GM23338 (cell line): ENCODE data around the gene TEKTIP1. TPM values are rescaled to one million over a fixed set of nuclear protein-coding genes. Genes with fewer than 3 reads are reported as not detected.

Source experiments
- ATAC-seq: fragments of 200-7000 bp; cut with Tn5 transposase; 3 replicates; pipeline ENCODE4 v1.9.1; 2020
- DNase-seq: peaks from one replicate; pipeline ENCODE4 v3.0.0-alpha.2; 2015; ENCODE audit warnings: low spot score
- H2AFZ ChIP-seq: fragments of 200-600 bp; sonication (generic); 2 replicates; pipeline ENCODE4 v1.8.0; 2016; ENCODE audit warnings: antibody characterized with exemption, mild to moderate bottlenecking, moderate library complexity
- H3F3A ChIP-seq: fragments of 200-600 bp; sonication (generic); replicated peaks from 2 replicates; pipeline ENCODE4 v1.8.0; 2017; ENCODE audit warnings: antibody characterized with exemption, mixed run types, low read depth
- H3K27ac ChIP-seq: fragments of 200-600 bp; sonication (generic); 2 replicates; pipeline ENCODE4 v1.6.1; 2016; ENCODE audit warnings: low read depth
- H3K27me3 ChIP-seq: fragments of 200-600 bp; sonication (generic); 2 replicates; pipeline ENCODE4 v1.8.0; 2016; ENCODE audit warnings: mild to moderate bottlenecking, mixed run types, moderate library complexity; ENCODE audit not compliant: insufficient read depth
- H3K36me3 ChIP-seq: fragments of 200-600 bp; sonication (generic); 2 replicates; pipeline ENCODE4 v1.8.0; 2016; ENCODE audit warnings: mild to moderate bottlenecking; ENCODE audit not compliant: insufficient read depth
- H3K4me1 ChIP-seq: fragments of 200-600 bp; sonication (generic); 2 replicates; pipeline ENCODE4 v1.8.0; 2016; ENCODE audit warnings: mild to moderate bottlenecking, moderate library complexity; ENCODE audit not compliant: insufficient read depth
- H3K4me2 ChIP-seq: fragments of 200-600 bp; sonication (generic); 2 replicates; pipeline ENCODE4 v1.7.1; 2017; ENCODE audit warnings: mixed run types
- H3K4me3 ChIP-seq: fragments of 200-600 bp; sonication (generic); 2 replicates; pipeline ENCODE4 v1.6.1; 2016; ENCODE audit warnings: mixed run types
- H3K79me2 ChIP-seq: fragments of 200-600 bp; sonication (generic); replicated peaks from 2 replicates; pipeline ENCODE4 v1.8.0; 2017; ENCODE audit warnings: mild to moderate bottlenecking; ENCODE audit not compliant: insufficient read depth
- H3K9me2 ChIP-seq: fragments of 200-600 bp; sonication (generic); 2 replicates; pipeline ENCODE4 v1.8.0; 2017; ENCODE audit not compliant: insufficient read depth
- H4K20me1 ChIP-seq: fragments of 200-600 bp; sonication (generic); replicated peaks from 2 replicates; pipeline ENCODE4 v1.8.0; 2017; ENCODE audit warnings: mild to moderate bottlenecking; ENCODE audit not compliant: insufficient read depth
- H3K27ac Mint-ChIP-seq: 2 replicates; pipeline ENCODE4 v1.8.0; 2020; ENCODE audit warnings: inconsistent platforms, mild to moderate bottlenecking, moderate library complexity, mixed read lengths
- H3K27me3 Mint-ChIP-seq: 3 replicates; pipeline ENCODE4 v1.8.0; 2022; ENCODE audit warnings: low read depth, mild to moderate bottlenecking, moderate library complexity, mixed read lengths, inconsistent platforms; ENCODE audit not compliant: insufficient read depth, poor library complexity
- H3K36me3 Mint-ChIP-seq: 3 replicates; pipeline ENCODE4 v1.8.0; 2021; ENCODE audit warnings: low read depth, mild to moderate bottlenecking, inconsistent platforms, moderate library complexity, mixed read lengths
- H3K4me1 Mint-ChIP-seq: 3 replicates; pipeline ENCODE4 v1.8.0; 2020; ENCODE audit warnings: mild to moderate bottlenecking, inconsistent platforms, mixed read lengths
- H3K4me3 Mint-ChIP-seq: 3 replicates; pipeline ENCODE4 v1.8.0; 2021; ENCODE audit warnings: moderate library complexity, mild to moderate bottlenecking, inconsistent platforms, mixed read lengths
- H3K9me3 Mint-ChIP-seq: 3 replicates; pipeline ENCODE4 v1.8.0; 2020; ENCODE audit warnings: moderate library complexity, mild to moderate bottlenecking, inconsistent platforms, mixed read lengths
- CREB1 ChIP-seq: fragments of 250-450 bp; sonication (Bioruptor Pico); IDR thresholded peaks from 2 replicates; pipeline ENCODE4 v1.5.0; 2020; ENCODE audit warnings: low read depth, mild to moderate bottlenecking, moderate library complexity
- EZH2 ChIP-seq: fragments of 200-600 bp; sonication (generic); IDR thresholded peaks from one replicate; pipeline ENCODE4 v1.8.0; 2017; ENCODE audit warnings: antibody characterized with exemption, mild to moderate bottlenecking, low read depth; ENCODE audit not compliant: unreplicated experiment
- EZH2phosphoT487 ChIP-seq: fragments of 200-600 bp; sonication (generic); IDR thresholded peaks from one replicate; pipeline ENCODE4 v1.8.1; 2018; ENCODE audit warnings: antibody characterized with exemption; ENCODE audit not compliant: unreplicated experiment
- JUNB ChIP-seq: IDR thresholded peaks from one replicate; pipeline ENCODE4 v1.6.1; 2016; ENCODE audit warnings: antibody characterized with exemption; ENCODE audit not compliant: unreplicated experiment
- NANOG ChIP-seq: IDR thresholded peaks from 2 replicates; pipeline ENCODE4 v1.6.1; 2016; ENCODE audit warnings: antibody characterized with exemption, borderline replicate concordance
- POLR2AphosphoS5 ChIP-seq: IDR thresholded peaks from 2 replicates; pipeline ENCODE4 v1.6.1; 2016; ENCODE audit warnings: antibody characterized with exemption, low read depth
- REST ChIP-seq: IDR thresholded peaks from one replicate; pipeline ENCODE4 v1.6.1; 2018; ENCODE audit warnings: antibody characterized with exemption; ENCODE audit not compliant: unreplicated experiment
- STAT1 ChIP-seq: IDR thresholded peaks from one replicate; pipeline ENCODE4 v1.6.1; 2016; ENCODE audit warnings: antibody characterized with exemption; ENCODE audit not compliant: unreplicated experiment
- ZNF114 ChIP-seq: fragments of 250-450 bp; sonication (Bioruptor Pico); IDR thresholded peaks from 2 replicates; pipeline ENCODE4 v1.5.0; 2020; ENCODE audit warnings: mild to moderate bottlenecking, moderate library complexity
- ZNF331 ChIP-seq: fragments of 250-450 bp; sonication (Bioruptor Pico); IDR thresholded peaks from 2 replicates; pipeline ENCODE4 v1.5.0; 2020; ENCODE audit warnings: low read depth, mild to moderate bottlenecking, moderate library complexity
- polyA plus RNA-seq: library from polyadenylated mRNA; unstranded; fragments of >200 nt; fragmentation: Nextera tagmentation; extraction: Ambion mirVana; gene quantifications from 2 replicates; pipeline ENCODE4 v1.2.1, GENCODE V29; 2016
- total RNA-seq: library from RNA; depleted of rRNA; stranded (reverse); fragments of >200 nt; shearing (Covaris generic); gene quantifications from 2 replicates; pipeline ENCODE4 v1.2.3, GENCODE V29; 2014
- TF ChIP-seq, protein P1 (sequence below): IDR thresholded peaks from 2 replicates; pipeline ENCODE4 v1.6.1; 2016; ENCODE audit warnings: antibody characterized with exemption
- TF ChIP-seq, protein P2 (sequence below): fragments of 250-450 bp; sonication (Bioruptor Pico); IDR thresholded peaks from 2 replicates; pipeline ENCODE4 v1.5.0; 2020; ENCODE audit warnings: mild to moderate bottlenecking, moderate library complexity
- TF ChIP-seq, protein P3 (sequence below), 2 experiments: fragments of 200-600 bp in 1 of 2; sonication (generic) in 1 of 2; conservative IDR thresholded peaks; 2 replicates each; pipeline versions ENCODE4 v1.5.1 to v1.6.1; 2016 to 2017; ENCODE audit warnings: antibody characterized with exemption in 2 of 2, low read depth in 2 of 2, mild to moderate bottlenecking in 2 of 2, moderate library complexity in 1 of 2

The TEKTIP1 gene
- total and polyA plus RNA-seq, 2 experiments from 2014 or later, result not detected

DNA sequence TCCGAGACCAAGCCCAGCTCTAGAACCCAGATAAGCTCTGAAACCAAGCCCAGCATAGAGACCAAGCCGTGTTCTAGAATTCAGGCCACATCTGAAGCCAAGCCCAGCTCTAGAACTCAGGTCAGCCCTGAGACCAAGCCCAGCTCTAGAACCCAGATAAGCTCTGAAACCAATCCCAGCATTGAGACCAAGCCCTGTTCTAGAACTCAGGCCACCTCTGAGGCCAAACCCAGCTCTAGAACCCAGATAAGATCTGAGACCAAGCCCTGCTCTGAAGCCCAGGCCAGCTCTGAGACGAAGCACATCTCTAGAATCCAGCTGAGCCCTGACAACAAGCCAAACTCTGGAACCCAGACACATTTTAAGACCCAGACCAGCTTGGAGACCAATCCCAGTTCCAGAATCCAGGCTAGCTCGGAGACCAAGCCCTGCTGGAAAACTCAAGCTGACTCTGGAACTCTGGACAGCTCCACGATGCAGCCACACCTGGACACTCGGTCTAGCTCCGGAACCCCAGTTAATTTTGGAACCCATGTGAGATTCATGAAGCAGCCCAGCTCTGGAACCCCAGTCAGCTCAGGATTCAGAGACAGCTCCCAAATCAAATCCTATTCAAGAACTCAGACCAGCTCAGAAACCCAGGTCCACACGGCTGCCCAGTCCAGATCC lies 52.2 kb downstream of the TEKTIP1 start:
- Histone ChIP-seq H4K20me1 (no peaks in the 10 kb centered on the region), H2AFZ (no peak overlapping the region), H3K27ac (no peak overlapping the region), H3K27me3 (peaks cover 12% of the 10 kb centered on the region), H3K79me2 (no peaks in the 10 kb centered on the region), H3K4me1 (no peaks in the 10 kb centered on the region), H3K36me3 (no peaks in the 10 kb centered on the region), H3F3A (peaks cover 6% of the 10 kb centered on the region; the same call in 1 of the 2 replicates), H3K9me2 (no peaks in the 10 kb centered on the region), H3K4me2 (no peak overlapping the region), H3K4me3 (no peak overlapping the region)
- H3K27me3 Mint-ChIP-seq, result peaks cover 13% of the 10 kb centered on the region
- H3K36me3 Mint-ChIP-seq, result peaks cover 3% of the 10 kb centered on the region; the same call in 2 of the 3 replicates
- DNase-seq (no peak), ATAC-seq (no peak)
- no peaks in the 10 kb centered on the region for H3K4me1 Mint-ChIP-seq
- peaks cover 17% of the 10 kb centered on the region for H3K9me3 Mint-ChIP-seq
- TF ChIP-seq REST (no peak), NANOG (no peak), CREB1 (CRISPR knock-in tag) (no peak), ZNF114 (CRISPR knock-in tag) (no peak), JUNB (no peak), EZH2phosphoT487 (no peak), ZNF331 (CRISPR knock-in tag) (no peak), STAT1 (no peak), EZH2 (no peak), POLR2AphosphoS5 (no peak)
- TF ChIP-seq, protein P1, sequence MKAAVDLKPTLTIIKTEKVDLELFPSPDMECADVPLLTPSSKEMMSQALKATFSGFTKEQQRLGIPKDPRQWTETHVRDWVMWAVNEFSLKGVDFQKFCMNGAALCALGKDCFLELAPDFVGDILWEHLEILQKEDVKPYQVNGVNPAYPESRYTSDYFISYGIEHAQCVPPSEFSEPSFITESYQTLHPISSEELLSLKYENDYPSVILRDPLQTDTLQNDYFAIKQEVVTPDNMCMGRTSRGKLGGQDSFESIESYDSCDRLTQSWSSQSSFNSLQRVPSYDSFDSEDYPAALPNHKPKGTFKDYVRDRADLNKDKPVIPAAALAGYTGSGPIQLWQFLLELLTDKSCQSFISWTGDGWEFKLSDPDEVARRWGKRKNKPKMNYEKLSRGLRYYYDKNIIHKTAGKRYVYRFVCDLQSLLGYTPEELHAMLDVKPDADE, result no peak
- TF ChIP-seq, protein P2, sequence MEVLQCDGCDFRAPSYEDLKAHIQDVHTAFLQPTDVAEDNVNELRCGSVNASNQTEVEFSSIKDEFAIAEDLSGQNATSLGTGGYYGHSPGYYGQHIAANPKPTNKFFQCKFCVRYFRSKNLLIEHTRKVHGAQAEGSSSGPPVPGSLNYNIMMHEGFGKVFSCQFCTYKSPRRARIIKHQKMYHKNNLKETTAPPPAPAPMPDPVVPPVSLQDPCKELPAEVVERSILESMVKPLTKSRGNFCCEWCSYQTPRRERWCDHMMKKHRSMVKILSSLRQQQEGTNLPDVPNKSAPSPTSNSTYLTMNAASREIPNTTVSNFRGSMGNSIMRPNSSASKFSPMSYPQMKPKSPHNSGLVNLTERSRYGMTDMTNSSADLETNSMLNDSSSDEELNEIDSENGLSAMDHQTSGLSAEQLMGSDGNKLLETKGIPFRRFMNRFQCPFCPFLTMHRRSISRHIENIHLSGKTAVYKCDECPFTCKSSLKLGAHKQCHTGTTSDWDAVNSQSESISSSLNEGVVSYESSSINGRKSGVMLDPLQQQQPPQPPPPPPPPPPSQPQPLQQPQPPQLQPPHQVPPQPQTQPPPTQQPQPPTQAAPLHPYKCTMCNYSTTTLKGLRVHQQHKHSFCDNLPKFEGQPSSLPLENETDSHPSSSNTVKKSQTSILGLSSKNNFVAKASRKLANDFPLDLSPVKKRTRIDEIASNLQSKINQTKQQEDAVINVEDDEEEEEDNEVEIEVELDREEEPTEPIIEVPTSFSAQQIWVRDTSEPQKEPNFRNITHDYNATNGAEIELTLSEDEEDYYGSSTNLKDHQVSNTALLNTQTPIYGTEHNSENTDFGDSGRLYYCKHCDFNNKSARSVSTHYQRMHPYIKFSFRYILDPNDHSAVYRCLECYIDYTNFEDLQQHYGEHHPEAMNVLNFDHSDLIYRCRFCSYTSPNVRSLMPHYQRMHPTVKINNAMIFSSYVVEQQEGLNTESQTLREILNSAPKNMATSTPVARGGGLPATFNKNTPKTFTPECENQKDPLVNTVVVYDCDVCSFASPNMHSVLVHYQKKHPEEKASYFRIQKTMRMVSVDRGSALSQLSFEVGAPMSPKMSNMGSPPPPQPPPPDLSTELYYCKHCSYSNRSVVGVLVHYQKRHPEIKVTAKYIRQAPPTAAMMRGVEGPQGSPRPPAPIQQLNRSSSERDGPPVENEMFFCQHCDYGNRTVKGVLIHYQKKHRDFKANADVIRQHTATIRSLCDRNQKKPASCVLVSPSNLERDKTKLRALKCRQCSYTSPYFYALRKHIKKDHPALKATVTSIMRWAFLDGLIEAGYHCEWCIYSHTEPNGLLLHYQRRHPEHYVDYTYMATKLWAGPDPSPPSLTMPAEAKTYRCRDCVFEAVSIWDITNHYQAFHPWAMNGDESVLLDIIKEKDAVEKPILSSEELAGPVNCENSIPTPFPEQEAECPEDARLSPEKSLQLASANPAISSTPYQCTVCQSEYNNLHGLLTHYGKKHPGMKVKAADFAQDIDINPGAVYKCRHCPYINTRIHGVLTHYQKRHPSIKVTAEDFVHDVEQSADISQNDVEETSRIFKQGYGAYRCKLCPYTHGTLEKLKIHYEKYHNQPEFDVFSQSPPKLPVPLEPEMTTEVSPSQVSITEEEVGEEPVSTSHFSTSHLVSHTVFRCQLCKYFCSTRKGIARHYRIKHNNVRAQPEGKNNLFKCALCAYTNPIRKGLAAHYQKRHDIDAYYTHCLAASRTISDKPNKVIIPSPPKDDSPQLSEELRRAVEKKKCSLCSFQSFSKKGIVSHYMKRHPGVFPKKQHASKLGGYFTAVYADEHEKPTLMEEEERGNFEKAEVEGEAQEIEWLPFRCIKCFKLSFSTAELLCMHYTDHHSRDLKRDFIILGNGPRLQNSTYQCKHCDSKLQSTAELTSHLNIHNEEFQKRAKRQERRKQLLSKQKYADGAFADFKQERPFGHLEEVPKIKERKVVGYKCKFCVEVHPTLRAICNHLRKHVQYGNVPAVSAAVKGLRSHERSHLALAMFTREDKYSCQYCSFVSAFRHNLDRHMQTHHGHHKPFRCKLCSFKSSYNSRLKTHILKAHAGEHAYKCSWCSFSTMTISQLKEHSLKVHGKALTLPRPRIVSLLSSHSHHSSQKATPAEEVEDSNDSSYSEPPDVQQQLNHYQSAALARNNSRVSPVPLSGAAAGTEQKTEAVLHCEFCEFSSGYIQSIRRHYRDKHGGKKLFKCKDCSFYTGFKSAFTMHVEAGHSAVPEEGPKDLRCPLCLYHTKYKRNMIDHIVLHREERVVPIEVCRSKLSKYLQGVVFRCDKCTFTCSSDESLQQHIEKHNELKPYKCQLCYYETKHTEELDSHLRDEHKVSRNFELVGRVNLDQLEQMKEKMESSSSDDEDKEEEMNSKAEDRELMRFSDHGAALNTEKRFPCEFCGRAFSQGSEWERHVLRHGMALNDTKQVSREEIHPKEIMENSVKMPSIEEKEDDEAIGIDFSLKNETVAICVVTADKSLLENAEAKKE, result no peak
- TF ChIP-seq, protein P3, sequence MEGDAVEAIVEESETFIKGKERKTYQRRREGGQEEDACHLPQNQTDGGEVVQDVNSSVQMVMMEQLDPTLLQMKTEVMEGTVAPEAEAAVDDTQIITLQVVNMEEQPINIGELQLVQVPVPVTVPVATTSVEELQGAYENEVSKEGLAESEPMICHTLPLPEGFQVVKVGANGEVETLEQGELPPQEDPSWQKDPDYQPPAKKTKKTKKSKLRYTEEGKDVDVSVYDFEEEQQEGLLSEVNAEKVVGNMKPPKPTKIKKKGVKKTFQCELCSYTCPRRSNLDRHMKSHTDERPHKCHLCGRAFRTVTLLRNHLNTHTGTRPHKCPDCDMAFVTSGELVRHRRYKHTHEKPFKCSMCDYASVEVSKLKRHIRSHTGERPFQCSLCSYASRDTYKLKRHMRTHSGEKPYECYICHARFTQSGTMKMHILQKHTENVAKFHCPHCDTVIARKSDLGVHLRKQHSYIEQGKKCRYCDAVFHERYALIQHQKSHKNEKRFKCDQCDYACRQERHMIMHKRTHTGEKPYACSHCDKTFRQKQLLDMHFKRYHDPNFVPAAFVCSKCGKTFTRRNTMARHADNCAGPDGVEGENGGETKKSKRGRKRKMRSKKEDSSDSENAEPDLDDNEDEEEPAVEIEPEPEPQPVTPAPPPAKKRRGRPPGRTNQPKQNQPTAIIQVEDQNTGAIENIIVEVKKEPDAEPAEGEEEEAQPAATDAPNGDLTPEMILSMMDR (conservative IDR thresholded peaks at IDR 0.05; ENCODE audit: low read depth in 2 of 2), result no peak
- no peak overlapping the region for H3K27ac Mint-ChIP-seq
- no peak overlapping the region for H3K4me3 Mint-ChIP-seq
